Heart left ventricle (tissue), 16 donors: ENCODE data around the gene CSNK1D. TPM values are rescaled to one million over a fixed set of nuclear protein-coding genes. Genes with fewer than 3 reads are reported as not detected.
A peak's percentile ranks its signal among the peaks of the same experiment; 100 is the strongest.

ENCODE experiments used
- ATAC-seq, 4 donors: fragments of 200-7000 bp; cut with Tn5 transposase; one replicate each; pipeline ENCODE4 v1.9.1; 2020 to 2022; ENCODE audit warnings: moderate library complexity in 4 of 4, mild to moderate bottlenecking in 3 of 4, moderate number of reproducible peaks in 1 of 4
- DNase-seq, 5 donors: peaks; one replicate each; pipeline ENCODE4 v3.0.0-alpha.2; 2020
- H3K27ac ChIP-seq, 12 donors: fragments of 200-600 bp; sonication (generic) in 4 of 12; one replicate each; pipeline versions ENCODE4 v1.5.0 to v1.8.0; 2016 to 2022; ENCODE audit warnings: mild to moderate bottlenecking in 2 of 12
- H3K27me3 ChIP-seq, 9 donors: fragments of 200-600 bp; sonication (generic) in 2 of 9; one replicate each; pipeline versions ENCODE4 v1.5.1 to v1.8.0; 2016 to 2022; ENCODE audit warnings: mild to moderate bottlenecking in 3 of 9
- H3K36me3 ChIP-seq, 9 donors: fragments of 200-600 bp; sonication (generic) in 2 of 9; one replicate each; pipeline versions ENCODE4 v1.5.0 to v1.8.0; 2018 to 2022; ENCODE audit warnings: mild to moderate bottlenecking in 2 of 9
- H3K4me1 ChIP-seq, 12 donors: fragments of 200-600 bp; sonication (generic) in 4 of 12; one replicate each; pipeline versions ENCODE4 v1.5.0 to v1.8.0; 2016 to 2022; ENCODE audit warnings: mild to moderate bottlenecking in 3 of 12
- H3K4me3 ChIP-seq, 12 donors: fragments of 200-600 bp; sonication (generic) in 4 of 12; one replicate each; pipeline versions ENCODE4 v1.5.0 to v1.8.0; 2017 to 2022; ENCODE audit warnings: mild to moderate bottlenecking in 9 of 12, moderate library complexity in 4 of 12
- H3K9me3 ChIP-seq, 12 donors: fragments of 200-600 bp; sonication (generic) in 4 of 12; one replicate each; pipeline versions ENCODE4 v1.5.0 to v1.8.0; 2016 to 2022; ENCODE audit warnings: mild to moderate bottlenecking in 1 of 12
- POLR2A ChIP-seq, 2 donors: fragments of 450-650 bp; IDR thresholded peaks; one replicate each; pipeline ENCODE4 v1.6.1; 2017; ENCODE audit warnings: antibody characterized with exemption in 2 of 2, mild to moderate bottlenecking in 2 of 2, moderate library complexity in 2 of 2
- WGBS, 4 donors: extraction: QIAGEN DNeasy Blood & Tissue Kit in 2 of 4; methylation state at CpG; one replicate each; pipeline versions ENCODE4 v1.1.5 to v1.1.7; 2013 to 2018; 5-methylcytosine and 5-hydroxymethylcytosine counted together
- intact Hi-C, 10 donors: fragments of 100-400 bp; cut with DNase I; formaldehyde crosslinking; loops; one replicate each; pipeline versions ENCODE4 v1.11.1 to v1.14.2; 2022
- polyA plus RNA-seq, 2 donors: library from polyadenylated mRNA; stranded (reverse); fragments of 200-250 nt; gene quantifications; one replicate each; pipeline ENCODE4 v1.2.3, GENCODE V29; 2013
- total RNA-seq, 9 donors: library from RNA; depleted of rRNA in 2 of 9; stranded (reverse); fragments of >200 nt in 2 of 9; fragmentation: NEBNext Ultra II Directional in 3 of 9; extraction: Animal tissue kit (Norgen Biotek cat#: 25700) in 3 of 9; gene quantifications; one replicate each; pipeline versions ENCODE4 v1.1.0 to v1.2.4, GENCODE V29; 2016 to 2023
- TF ChIP-seq, protein P1 (sequence below), 12 donors: fragments of 200-600 bp; sonication (generic) in 4 of 12; IDR thresholded peaks; one replicate each; pipeline versions ENCODE4 v1.5.0 to v1.8.0; 2018 to 2022; ENCODE audit warnings: antibody characterized with exemption in 12 of 12, mild to moderate bottlenecking in 5 of 12
- donor health status: ischemic (EF 13 %, LVEDD 7.1; RV severe dilation, severe dysfunction).
- donor health status: healthy with polysubstance abuse.
- donor health status: DM: no; HTN: yes; CAD: no.
- donor health status: DM: no; HTN: no; CAD: no.
- donor health status: ischemic (EF 25% LVEDD 6.9; RV normal size, moderate dysfunction).
- donor health status: ischemic (EF 25% LVEDD 5.7; RV mildly dilated, moderate dysfunction).
- donor health status: healthy.
- donor health status: DM: yes; HTN: yes; CAD: no.
- donor health status: ischemic (EF 35%, LVEDD 5.7; RV mildly dilated, moderate dysfunction).
- donor health status: nonischemic (EF 11% LVEDD 7.7; RV severe dilation, severe dysfunction).
- donor health status: DM: yes; HTN: yes; CAD: no.
- donor health status: PGD.
- donor health status: ischemic (EF 29% LVEDD 5.4; RV normal size, mild dysfunction).
- donor health status: nonischemic (EF 23%, LVEDD 6.1; RV moderate dilation, normal function).

CSNK1D gene
- total and polyA plus RNA-seq, 11 donors: 38.4 to 88.1 (median 66.1) TPM

DNA sequence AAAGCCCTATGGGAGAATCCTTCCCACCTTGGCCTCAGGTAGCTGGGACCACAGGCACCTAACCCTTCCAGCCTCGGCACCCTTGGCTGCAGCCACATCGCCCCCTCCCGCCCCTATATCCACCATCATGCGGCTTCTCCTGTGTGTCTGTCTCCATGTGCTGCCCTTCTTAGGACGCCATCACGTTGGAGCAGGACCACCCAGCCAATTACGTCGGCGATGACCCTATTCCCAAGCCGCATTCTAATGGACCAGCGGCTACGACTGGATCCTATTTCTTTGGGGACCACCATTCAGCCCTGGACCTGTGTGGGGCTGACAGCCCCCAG, 57.6 kb downstream of the CSNK1D start:
- ATAC-seq: no peak
- intact Hi-C loops: no loop called here
- H3K4me1 ChIP-seq: peaks cover 0 to 54% (median 30%) of the 10 kb centered on the region in 12 donors
- DNase-seq: no peak
- H3K36me3 ChIP-seq: no peaks in the 10 kb centered on the region
- H3K27ac ChIP-seq: peak overlapping the region in 8 of 12 donors; percentile 14 to 99 (median 68)
- H3K9me3 ChIP-seq: no peaks in the 10 kb centered on the region
- H3K4me3 ChIP-seq: no peak overlapping the region
- TF ChIP-seq, protein P1, sequence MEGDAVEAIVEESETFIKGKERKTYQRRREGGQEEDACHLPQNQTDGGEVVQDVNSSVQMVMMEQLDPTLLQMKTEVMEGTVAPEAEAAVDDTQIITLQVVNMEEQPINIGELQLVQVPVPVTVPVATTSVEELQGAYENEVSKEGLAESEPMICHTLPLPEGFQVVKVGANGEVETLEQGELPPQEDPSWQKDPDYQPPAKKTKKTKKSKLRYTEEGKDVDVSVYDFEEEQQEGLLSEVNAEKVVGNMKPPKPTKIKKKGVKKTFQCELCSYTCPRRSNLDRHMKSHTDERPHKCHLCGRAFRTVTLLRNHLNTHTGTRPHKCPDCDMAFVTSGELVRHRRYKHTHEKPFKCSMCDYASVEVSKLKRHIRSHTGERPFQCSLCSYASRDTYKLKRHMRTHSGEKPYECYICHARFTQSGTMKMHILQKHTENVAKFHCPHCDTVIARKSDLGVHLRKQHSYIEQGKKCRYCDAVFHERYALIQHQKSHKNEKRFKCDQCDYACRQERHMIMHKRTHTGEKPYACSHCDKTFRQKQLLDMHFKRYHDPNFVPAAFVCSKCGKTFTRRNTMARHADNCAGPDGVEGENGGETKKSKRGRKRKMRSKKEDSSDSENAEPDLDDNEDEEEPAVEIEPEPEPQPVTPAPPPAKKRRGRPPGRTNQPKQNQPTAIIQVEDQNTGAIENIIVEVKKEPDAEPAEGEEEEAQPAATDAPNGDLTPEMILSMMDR (IDR thresholded peaks at IDR 0.05): no peak
- TF ChIP-seq POLR2A (IDR thresholded peaks at IDR 0.05): no peak
- H3K27me3 ChIP-seq: no peaks in the 10 kb centered on the region
- WGBS, 4 donors: 89 to 94% (median 91%) methylated on average over 12 of the region's 12 CpGs

DNA sequence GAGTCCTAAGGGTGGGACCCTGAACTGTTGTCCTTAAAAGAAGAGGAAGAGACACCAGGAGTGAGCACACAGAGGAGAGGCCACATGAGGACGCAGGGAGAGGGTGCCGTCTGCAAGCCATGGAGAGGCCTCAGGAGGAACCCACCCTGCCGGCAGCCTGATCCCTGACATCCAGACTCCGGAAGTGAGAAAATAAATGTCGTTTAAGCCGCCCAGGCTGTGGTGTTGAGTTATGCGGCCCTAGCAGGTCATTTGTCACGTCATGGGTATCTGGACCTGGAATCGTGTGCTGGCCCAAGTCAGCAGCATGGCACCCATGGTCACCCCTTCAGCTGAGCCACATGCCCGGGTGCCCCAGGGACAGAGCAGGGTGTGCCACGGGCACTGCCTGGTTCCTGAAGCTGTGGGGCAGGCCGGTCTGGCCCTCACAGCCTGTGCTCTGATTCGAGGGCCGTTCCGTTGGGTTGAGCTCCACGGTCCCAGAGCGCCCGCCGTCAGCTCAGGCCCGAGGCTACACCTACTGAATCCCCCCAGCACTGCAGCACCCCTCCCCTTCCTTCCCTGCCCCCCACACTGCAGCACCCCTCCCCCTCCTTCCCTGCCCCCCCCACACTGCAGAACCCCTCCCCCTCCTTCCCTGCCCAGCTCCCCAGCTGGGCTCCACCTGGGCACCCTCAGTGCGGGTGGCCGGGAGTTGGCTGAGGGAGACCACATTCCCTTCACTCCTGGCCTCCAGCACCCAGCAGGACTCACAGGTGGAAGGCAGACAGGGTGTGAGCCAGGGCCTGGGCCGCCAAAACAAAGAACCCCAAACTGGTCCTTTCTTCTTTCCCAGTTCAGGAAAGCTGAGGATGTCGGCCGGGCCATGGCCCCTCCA, 58.2 kb downstream of the CSNK1D start:
- 80 to 81% (median 80%) methylated on average over 23 to 25 of the region's 25 CpGs for WGBS, 4 donors
- Histone ChIP-seq H3K36me3 (no peaks in the 10 kb centered on the region), H3K4me3 (no peak overlapping the region), H3K27me3 (no peaks in the 10 kb centered on the region), H3K9me3 (no peaks in the 10 kb centered on the region), H3K27ac (peak overlapping the region in 4 of 12 donors; percentile 67 to 99 (median 70)), H3K4me1 (peaks cover 0 to 54% (median 30%) of the 10 kb centered on the region in 12 donors)
- ATAC-seq: no peak
- intact Hi-C loops: no loop called here
- TF ChIP-seq, protein P1 (IDR thresholded peaks at IDR 0.05): no peak
- TF ChIP-seq POLR2A (IDR thresholded peaks at IDR 0.05): no peak
- DNase-seq: peak in 3 of 5 donors; percentile 32 to 59 (median 36)

DNA sequence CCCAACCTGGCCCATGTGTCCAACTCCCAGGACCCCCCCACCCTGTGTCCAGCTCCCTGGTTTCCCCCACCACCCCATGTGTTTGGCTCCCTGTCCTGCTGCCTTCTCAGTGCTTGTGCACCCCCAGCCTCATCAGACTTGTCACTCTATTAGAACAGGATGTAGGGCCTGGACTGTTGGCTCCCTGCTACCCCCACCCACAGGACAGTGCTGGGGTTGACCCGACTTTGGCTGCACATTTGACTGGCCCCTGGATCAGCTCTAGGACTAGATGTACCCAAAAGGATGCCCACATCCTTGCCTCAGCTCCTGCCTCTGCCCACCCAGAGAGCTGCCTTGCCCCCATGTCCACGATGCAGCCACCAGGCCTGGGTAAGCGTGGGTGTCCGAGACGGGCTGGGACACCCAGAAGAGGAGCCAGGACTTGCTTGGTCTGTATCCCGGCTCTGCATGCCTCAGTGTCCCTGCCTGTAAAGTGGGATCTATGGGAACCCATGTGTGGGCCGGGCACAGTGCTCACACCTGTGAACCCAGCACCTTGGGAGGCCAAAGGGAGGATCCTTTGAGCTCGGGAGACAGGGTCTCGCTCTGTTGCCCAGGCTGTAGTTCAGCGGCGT, 59.4 kb downstream of the CSNK1D start:
- no peak for TF ChIP-seq POLR2A (IDR thresholded peaks at IDR 0.05)
- TF ChIP-seq, protein P1 (IDR thresholded peaks at IDR 0.05): no peak
- Histone ChIP-seq H3K4me3 (no peak overlapping the region), H3K36me3 (no peaks in the 10 kb centered on the region), H3K27me3 (no peaks in the 10 kb centered on the region), H3K4me1 (peaks cover 0 to 54% (median 30%) of the 10 kb centered on the region in 12 donors), H3K27ac (peak overlapping the region in 1 of 12 donors; percentile 99), H3K9me3 (no peaks in the 10 kb centered on the region)
- ATAC-seq (no peak), DNase-seq (peak in 1 of 5 donors; percentile 54)
- 86 to 96% (median 88%) methylated on average over 3 to 11 of the region's 11 CpGs for WGBS, 4 donors
- intact Hi-C loops: loop anchor here in 1 of 10 donors (5.0 kb wide), 2 partner anchors 58 to 198 kb away; partner anchors contain the start of gene CSNK1D
